ENCODE results near the gene STRAP. TPM values are rescaled to one million over a fixed set of nuclear protein-coding genes. Genes with fewer than 3 reads are reported as not detected.

The STRAP gene
- total and polyA plus RNA-seq, 2 of the 8 experiments (the other 6 are each of a cell fraction or from before 2014, with no cell fraction given) = 107 to 251 TPM

- no peak overlapping the region for H2BK12ac ChIP-seq (ENCODE audit: low read depth, low read length)
- FAIRE-seq (no peak), DNase-seq (ENCODE audit: low read depth in 1 of 2, low spot score in 2 of 2) (no peak)
- peaks cover 9 to 87% (median 55%) of the 10 kb centered on the region in 4 experiments for H3K36me3 ChIP-seq (ENCODE audit: control insufficient read depth in 2 of 4, insufficient read depth in 4 of 4, low read length in 3 of 4)
- ChIA-PET CTCF (ENCODE audit: partially characterized antibody) (interaction anchor here (0.8 to 5.1 kb wide), 10 partner anchors 8 to 374 kb away, joined by 3 to 41 read pairs (median 3); partner anchors contain the start of gene DERA), POLR2A (ENCODE audit: partially characterized antibody) (interaction anchor here (0.8 to 3.1 kb wide), 4 partner anchors 10 to 15 kb away, joined by 3 to 19 read pairs (median 4); partner anchors contain the start of genes DERA and STRAP)
- no peak overlapping the region for H2BK5ac ChIP-seq (ENCODE audit: low read depth, low read length)
- H3K9ac ChIP-seq (replicated peaks in 1 of 4; ENCODE audit: extremely low read depth in 1 of 4, low read depth in 3 of 4, low read length in 3 of 4) = no peak overlapping the region
- no peak overlapping the region for H3K27ac ChIP-seq (ENCODE audit: low read depth, low read length)
- H3K23ac ChIP-seq (ENCODE audit: insufficient read length) = no peak overlapping the region
- no peak overlapping the region for H2BK15ac ChIP-seq (ENCODE audit: low read length)
- H3K4ac ChIP-seq (replicated peaks; ENCODE audit: insufficient read length, low read depth, low read length) = no peak overlapping the region
- WGBS, 2 experiments (ENCODE audit: extremely low coverage in 1 of 2, insufficient coverage in 1 of 2, insufficient read length in 1 of 2, insufficient replicate concordance in 2 of 2, low coverage in 1 of 2, low lambda C conversion rate in 2 of 2, missing lambda C conversion rate in 1 of 2) = 91% methylated on average over 2 of the region's 2 CpGs; no CpG with 5 or more reads in 1 of the 2 experiments
- no peaks in the 10 kb centered on the region for H3K23me2 ChIP-seq (ENCODE audit: low read depth, low read length)
- no peaks in the 10 kb centered on the region for H3K79me1 ChIP-seq (ENCODE audit: low read depth, low read length)
- no peak overlapping the region for H2BK120ac ChIP-seq (replicated peaks; ENCODE audit: low read depth, low read length)
- no peak overlapping the region for H3K4me3 ChIP-seq (ENCODE audit: extremely low read depth in 1 of 4, insufficient read depth in 2 of 4, low read depth in 3 of 4, low read length in 4 of 4)
- H4K5ac ChIP-seq (ENCODE audit: insufficient read length, low read depth, low read length) = no peak overlapping the region
- H3K27me3 ChIP-seq (replicated peaks in 1 of 4; ENCODE audit: control insufficient read depth in 3 of 4, extremely low read depth in 1 of 4, insufficient read depth in 3 of 4, low read length in 3 of 4) = no peaks in the 10 kb centered on the region
- H4K91ac ChIP-seq (replicated peaks; ENCODE audit: insufficient read length, low read length) = no peak overlapping the region
- no peak overlapping the region for H3K18ac ChIP-seq (ENCODE audit: extremely low read depth, low read length)
- no peak overlapping the region for H3K4me2 ChIP-seq (ENCODE audit: insufficient read depth in 1 of 2, low read depth in 2 of 2, low read length in 2 of 2)
- no peak overlapping the region for H2AFZ ChIP-seq (ENCODE audit: low read length)
- no peak overlapping the region for H4K8ac ChIP-seq (ENCODE audit: extremely low read depth, insufficient read depth, low read length)
- no peak overlapping the region for H3K14ac ChIP-seq (ENCODE audit: insufficient read length)
- no peak overlapping the region for H2BK20ac ChIP-seq (ENCODE audit: low read length)
- no peak overlapping the region for H2AK5ac ChIP-seq (ENCODE audit: low read depth, low read length)
- H3K79me2 ChIP-seq (ENCODE audit: control insufficient read depth in 1 of 2, insufficient read depth in 2 of 2, low read length in 2 of 2) = peaks cover 0 to 7% of the 10 kb centered on the region in 2 experiments; a peak in 2 of 4 replicates
- no peaks in the 10 kb centered on the region for H3K9me3 ChIP-seq (ENCODE audit: insufficient read depth in 2 of 2, low read depth in 1 of 2, low read length in 1 of 2)
- H3K56ac ChIP-seq (replicated peaks; ENCODE audit: insufficient read length, low read depth, low read length) = no peak overlapping the region
- peaks cover 0 to 3% of the 10 kb centered on the region in 2 experiments for H4K20me1 ChIP-seq (replicated peaks in 1 of 2; ENCODE audit: control insufficient read depth in 1 of 2, insufficient read depth in 2 of 2, low read length in 2 of 2)
- H3K4me1 ChIP-seq (replicated peaks in 1 of 4; ENCODE audit: control insufficient read depth in 3 of 4, insufficient read depth in 4 of 4, low read length in 3 of 4) = no peaks in the 10 kb centered on the region
- TF ChIP-seq MAFK (IDR thresholded peaks at IDR 0.05; ENCODE audit: low read depth, low read length) (no peak), CTCF (IDR thresholded peaks at IDR 0.05; ENCODE audit: control extremely low read depth in 1 of 3, insufficient read depth in 1 of 3, low read depth in 1 of 3, low read length in 3 of 3) (no peak), SIX5 (IDR thresholded peaks at IDR 0.05; ENCODE audit: low read depth, low read length) (no peak), ZNF274 (IDR thresholded peaks at IDR 0.05; ENCODE audit: borderline replicate concordance, extremely low read depth, low read length) (no peak), EZH2 (IDR thresholded peaks at IDR 0.05; ENCODE audit: low read depth, low read length, severe bottlenecking) (no peak), POLR2A (IDR thresholded peaks at IDR 0.05; ENCODE audit: control extremely low read depth in 1 of 2, low read depth in 2 of 2, low read length in 2 of 2) (no peak), BRCA1 (IDR thresholded peaks at IDR 0.05; ENCODE audit: low read depth, low read length) (no peak), POLR2AphosphoS5 (IDR thresholded peaks at IDR 0.05; ENCODE audit: low read depth, low read length) (no peak), SAP30 (IDR thresholded peaks at IDR 0.05; ENCODE audit: insufficient read depth, insufficient replicate concordance, low read length) (no peak), SUZ12 (IDR thresholded peaks at IDR 0.05; ENCODE audit: low read length) (no peak), FOSL1 (IDR thresholded peaks at IDR 0.05; ENCODE audit: insufficient read depth, low read depth, low read length) (no peak), SP1 (IDR thresholded peaks at IDR 0.05; ENCODE audit: low read depth, low read length) (no peak)
Observed at GRCh38 chr12:15897433-15897832, 15.2 kb downstream of the STRAP start.

Data from H1 (cell line).